Endothelial cell of umbilical vein (primary cell): ENCODE results near the gene PMIS2. TPM values are rescaled to one million over a fixed set of nuclear protein-coding genes. Genes with fewer than 3 reads are reported as not detected.

Experiments used
- BruUV-seq: library from RNA; stranded (reverse); fragments of 400-500 nt; replicated peaks from 2 replicates; lab custom pipeline; 2021; lab: Mats Ljungman, UMichigan
- CTCF ChIA-PET: fragments of 300-600, 350-600 bp; sonication (Branson Sonifier 250); formaldehyde crosslinking; loops from one replicate; lab custom pipeline; 2021; ENCODE audit warnings: antibody characterized with exemption, inconsistent platforms; lab: Charles Lee
- POLR2A ChIA-PET: fragments of 300-600, 350-600 bp; sonication (Branson Sonifier 250); formaldehyde crosslinking; loops from one replicate; lab custom pipeline; 2021; ENCODE audit warnings: antibody characterized with exemption, inconsistent platforms; lab: Charles Lee
- DNase-seq: peaks from one replicate; pipeline ENCODE4 v3.0.0-alpha.2; 2011; ENCODE audit warnings: low read depth, low spot score
- FAIRE-seq: peaks from 2 replicates; lab custom pipeline; 2011; peaks lifted over from hg19 to GRCh38; lab: Jason Lieb, UNC
- H2AFZ ChIP-seq: 2 replicates; pipeline ENCODE4 v1.6.0; 2012; ENCODE audit warnings: low read depth, low read length, control low read depth, inconsistent platforms
- H3K27ac ChIP-seq: 2 replicates; pipeline ENCODE4 v1.5.1; 2011; ENCODE audit warnings: low read depth, mild to moderate bottlenecking, control low read depth, low read length, moderate library complexity; ENCODE audit not compliant: insufficient read depth
- H3K27me3 ChIP-seq, 2 experiments: 2 replicates each; pipeline versions ENCODE4 v1.6.0 to v1.6.1; 2011; ENCODE audit warnings: low read length in 2 of 2, mixed read lengths in 1 of 2; ENCODE audit not compliant: control insufficient read depth in 2 of 2, insufficient read depth in 2 of 2
- H3K36me3 ChIP-seq, 2 experiments: 2 replicates in 1 of 2; 3 replicates in 1 of 2; pipeline ENCODE4 v1.5.1; 2011; ENCODE audit warnings: low read length in 2 of 2, mild to moderate bottlenecking in 1 of 2, moderate library complexity in 1 of 2; ENCODE audit not compliant: control insufficient read depth in 2 of 2, insufficient read depth in 2 of 2; ENCODE audit errors: extremely low read depth in 1 of 2
- H3K4me1 ChIP-seq: 3 replicates; pipeline ENCODE4 v1.5.1; 2011; ENCODE audit warnings: mild to moderate bottlenecking, low read length; ENCODE audit not compliant: control insufficient read depth, insufficient read depth; ENCODE audit errors: extremely low read depth
- H3K4me2 ChIP-seq: 2 replicates; pipeline ENCODE4 v1.6.1; 2011; ENCODE audit warnings: low read length, control low read depth, mixed read lengths; ENCODE audit not compliant: insufficient read depth
- H3K4me3 ChIP-seq, 3 experiments: fragments of 200-600 bp in 1 of 3; sonication (generic), shearing (Covaris generic) in 1 of 3; replicated peaks in 1 of 3; 2 replicates each; pipeline ENCODE4 v1.5.1; 2011 to 2016; ENCODE audit warnings: control low read depth in 3 of 3, low read length in 3 of 3, mild to moderate bottlenecking in 2 of 3, inconsistent platforms in 1 of 3, low read depth in 1 of 3, moderate library complexity in 1 of 3; ENCODE audit not compliant: insufficient read depth in 1 of 3
- H3K79me2 ChIP-seq: 2 replicates; pipeline ENCODE4 v1.6.0; 2012; ENCODE audit warnings: low read length, inconsistent platforms; ENCODE audit not compliant: control insufficient read depth, insufficient read depth
- H3K9ac ChIP-seq: replicated peaks from 2 replicates; pipeline ENCODE3; 2011; ENCODE audit warnings: low read length, control low read depth; ENCODE audit not compliant: insufficient read depth; ENCODE audit errors: extremely low read depth
- H3K9me1 ChIP-seq: replicated peaks from 3 replicates; pipeline ENCODE4 v1.6.0; 2011; ENCODE audit warnings: mild to moderate bottlenecking, low read length; ENCODE audit not compliant: control insufficient read depth, insufficient read depth; ENCODE audit errors: extremely low read depth
- H3K9me3 ChIP-seq: replicated peaks from 2 replicates; pipeline ENCODE4 v1.5.1; 2012; ENCODE audit warnings: low read length, inconsistent platforms; ENCODE audit not compliant: control insufficient read depth, insufficient read depth
- H4K20me1 ChIP-seq: replicated peaks from 2 replicates; pipeline ENCODE3; 2011; ENCODE audit warnings: mild to moderate bottlenecking, low read length; ENCODE audit not compliant: control insufficient read depth, insufficient read depth; ENCODE audit errors: extremely low read depth
- CTCF ChIP-seq, 2 donors: IDR thresholded peaks; 1 replicate in 1 of 2; 2 replicates in 1 of 2; pipeline ENCODE4 v1.5.1; 2011; ENCODE audit warnings: low read length in 2 of 2, mild to moderate bottlenecking in 2 of 2, moderate library complexity in 2 of 2, control low read depth in 1 of 2, inconsistent platforms in 1 of 2, low read depth in 1 of 2; ENCODE audit not compliant: insufficient read depth in 1 of 2; ENCODE audit errors: extremely low read depth in 1 of 2
- EZH2 ChIP-seq: IDR thresholded peaks from 2 replicates; pipeline ENCODE4 v1.6.1; 2012; ENCODE audit warnings: borderline replicate concordance, low read depth, mild to moderate bottlenecking, moderate library complexity, low read length, inconsistent platforms; ENCODE audit not compliant: severe bottlenecking
- FOS ChIP-seq: IDR thresholded peaks from 2 replicates; pipeline ENCODE4 v1.6.1; 2011; ENCODE audit warnings: mild to moderate bottlenecking, low read length, moderate library complexity, borderline replicate concordance; ENCODE audit not compliant: insufficient read depth
- GATA2 ChIP-seq: IDR thresholded peaks from 2 replicates; pipeline ENCODE4 v1.7.0; 2011; ENCODE audit warnings: low read depth, mild to moderate bottlenecking, moderate library complexity, mixed read lengths, low read length; ENCODE audit not compliant: insufficient read length, insufficient read depth
- JUN ChIP-seq: IDR thresholded peaks from 2 replicates; pipeline ENCODE4 v1.6.1; 2011; ENCODE audit warnings: borderline replicate concordance, low read depth; ENCODE audit not compliant: insufficient read length, insufficient read depth
- MYC ChIP-seq: IDR thresholded peaks from one replicate; pipeline ENCODE4 v1.6.1; 2011; ENCODE audit warnings: mild to moderate bottlenecking, low read depth, low read length
- POLR2A ChIP-seq: IDR thresholded peaks from 2 replicates; pipeline ENCODE4 v1.6.1; 2012; ENCODE audit warnings: low read depth, mild to moderate bottlenecking, control low read depth, low read length
- POLR2AphosphoS5 ChIP-seq: IDR thresholded peaks from 2 replicates; pipeline ENCODE4 v1.6.1; 2012; ENCODE audit warnings: low read depth, mild to moderate bottlenecking, control low read depth, low read length, moderate library complexity; ENCODE audit not compliant: insufficient read depth
- dilution Hi-C: fragments of 300-500 bp; cut with MboI; formaldehyde crosslinking; loops from one replicate; pipeline ENCODE4 v1.15.0; 2019; ENCODE audit warnings: low sequenced_read_pairs; ENCODE audit not compliant: extremely low pct_ligation_motif_present
- intact Hi-C: fragments of 100-400 bp; cut with micrococcal nuclease; formaldehyde crosslinking; loops from one replicate; pipeline ENCODE4 v1.10.0; 2022
- polyA plus RNA-seq, 4 experiments: library from polyadenylated mRNA; depleted of rRNA in 3 of 4; stranded (reverse) in 3 of 4; unstranded in 1 of 4; fragments of >200 nt; gene quantifications; 2 replicates each; pipeline versions ENCODE4 v1.2.1 to v1.2.3, GENCODE V29; 2011 to 2012; ENCODE audit warnings: missing spikeins in 1 of 4
- total RNA-seq: library from RNA; stranded (reverse); gene quantifications from 2 replicates; pipeline ENCODE4 v1.2.3, GENCODE V29; 2021
- TF ChIP-seq, protein P1 (sequence below): IDR thresholded peaks from 2 replicates; pipeline ENCODE4 v1.6.1; 2011; ENCODE audit not compliant: insufficient read depth, insufficient read length

PMIS2 gene
- total and polyA plus RNA-seq, 2 donors (not counting 3 experiments of a cell fraction or from before 2014, with no cell fraction given) = not detected

DNA sequence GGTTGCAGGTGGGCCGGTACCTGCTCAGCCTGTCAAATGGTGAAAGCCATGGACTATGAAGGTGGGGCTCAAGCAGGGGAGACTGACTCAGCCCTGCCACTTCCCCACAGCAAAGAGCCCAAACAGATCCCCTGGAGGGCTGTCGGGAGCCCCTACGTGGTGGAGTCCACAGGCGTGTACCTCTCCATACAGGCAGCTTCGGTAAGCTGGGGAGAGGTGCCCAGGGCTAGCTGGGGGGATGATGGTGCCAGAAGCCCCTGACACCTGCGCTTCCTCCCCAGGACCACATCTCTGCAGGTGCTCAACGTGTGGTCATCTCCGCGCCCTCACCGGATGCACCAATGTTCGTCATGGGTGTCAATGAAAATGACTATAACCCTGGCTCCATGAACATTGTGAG lies 43.8 kb upstream of the PMIS2 start:
- Histone ChIP-seq H3K9me3 (no peaks in the 10 kb centered on the region), H4K20me1 (no peaks in the 10 kb centered on the region), H3K4me3 (no peak overlapping the region), H3K9me1 (no peaks in the 10 kb centered on the region), H3K36me3 (no peaks in the 10 kb centered on the region), H3K27ac (no peak overlapping the region), H3K79me2 (peaks cover 15% of the 10 kb centered on the region), H2AFZ (no peak overlapping the region), H3K9ac (no peak overlapping the region), H3K4me1 (peaks cover 16% of the 10 kb centered on the region), H3K27me3 (no peaks in the 10 kb centered on the region), H3K4me2 (no peak overlapping the region)
- ChIA-PET POLR2A (no interaction called here), CTCF (interaction anchor here (0.9 kb wide), 1 partner anchor 47 kb away, joined by 3 read pairs; no protein-coding TSS in a partner anchor)
- TF ChIP-seq GATA2 = no peak
- TF ChIP-seq, protein P1, sequence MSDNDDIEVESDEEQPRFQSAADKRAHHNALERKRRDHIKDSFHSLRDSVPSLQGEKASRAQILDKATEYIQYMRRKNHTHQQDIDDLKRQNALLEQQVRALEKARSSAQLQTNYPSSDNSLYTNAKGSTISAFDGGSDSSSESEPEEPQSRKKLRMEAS = no peak
- TF ChIP-seq JUN = no peak
- TF ChIP-seq POLR2A = no peak
- no peak for TF ChIP-seq FOS
- no peak for TF ChIP-seq EZH2
- no peak for TF ChIP-seq CTCF (IDR thresholded peaks at IDR 0.05; ENCODE audit: extremely low read depth in 1 of 2, insufficient read depth in 1 of 2, low read depth in 1 of 2, low read length in 2 of 2)
- TF ChIP-seq POLR2AphosphoS5 = no peak
- TF ChIP-seq MYC = no peak
- FAIRE-seq (no peak), DNase-seq (no peak)
- no TSS peak for BruUV-seq
- dilution Hi-C loops = no loop called here
- intact Hi-C loops = no loop called here
